ENCODE measurements around the gene TIAM2.
"Not testable (repeated sequence)": the region's sequence is repeated elsewhere in the genome, so short reads cannot be mapped to it uniquely, and the experiment has no call there.

The TIAM2 gene

DNA sequence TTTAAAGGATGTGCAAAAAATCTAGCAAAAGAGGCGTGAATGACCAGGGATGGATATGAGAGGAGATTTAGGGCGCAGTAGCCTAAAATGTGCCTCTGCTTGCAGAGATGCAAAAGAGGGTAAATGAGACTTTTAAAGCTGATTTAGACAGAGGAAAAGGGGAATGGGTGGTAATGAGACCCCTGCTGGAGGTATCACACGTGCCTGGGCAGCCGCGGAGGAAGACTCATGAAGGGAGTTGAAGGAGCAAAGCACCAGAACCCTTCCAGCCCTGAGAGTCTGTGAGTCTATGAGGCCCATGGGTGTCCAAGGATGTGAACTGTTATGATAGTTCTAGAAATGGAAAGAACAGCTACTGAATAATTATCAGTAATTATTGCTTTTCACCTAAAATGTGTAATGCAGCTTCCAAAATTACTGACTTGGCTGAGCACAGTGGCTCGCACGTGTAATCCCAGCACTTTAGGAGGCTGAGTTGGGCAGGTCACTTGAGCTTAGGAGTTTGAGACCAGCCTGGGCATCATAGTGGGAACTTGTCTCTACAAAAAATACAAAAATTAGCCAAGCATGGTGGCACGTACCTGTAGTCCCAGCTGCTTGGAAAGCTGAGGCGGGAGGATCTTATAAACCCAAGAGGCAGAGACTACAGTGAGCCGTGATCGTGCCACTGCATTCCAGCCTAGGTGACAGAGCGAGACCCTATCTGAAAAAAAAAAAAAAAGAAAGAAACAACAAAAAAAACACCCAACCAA is 38.2 kb upstream of the TIAM2 start:
- CTCF ChIA-PET: interaction anchor here (0.7 kb wide), 1 partner anchor 572 kb away, joined by 3 read pairs; no protein-coding TSS in a partner anchor

DNA sequence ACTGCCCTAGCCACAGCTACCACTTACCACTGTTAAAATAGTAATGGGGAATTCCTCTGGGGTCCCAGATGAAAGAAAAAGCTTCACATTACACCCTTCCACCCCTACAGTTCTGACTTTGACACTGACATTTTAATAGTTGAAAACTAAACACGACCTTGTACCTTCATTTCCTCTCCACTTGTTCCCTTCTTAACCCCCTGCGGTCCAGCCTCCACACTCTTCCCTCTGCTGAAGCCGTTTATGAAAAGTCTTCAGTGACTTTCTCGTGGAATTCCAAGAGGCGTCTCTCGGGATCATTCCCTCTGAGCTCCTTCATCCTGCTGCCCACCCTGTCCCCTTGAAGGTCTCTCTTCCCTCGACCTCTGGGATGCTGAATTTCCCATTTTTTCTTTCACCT is 36.6 kb upstream of the TIAM2 start:
- no peak overlapping the region for H3K4me3 ChIP-seq (ENCODE audit: low read depth, low read length)
- TF ChIP-seq, protein P1, sequence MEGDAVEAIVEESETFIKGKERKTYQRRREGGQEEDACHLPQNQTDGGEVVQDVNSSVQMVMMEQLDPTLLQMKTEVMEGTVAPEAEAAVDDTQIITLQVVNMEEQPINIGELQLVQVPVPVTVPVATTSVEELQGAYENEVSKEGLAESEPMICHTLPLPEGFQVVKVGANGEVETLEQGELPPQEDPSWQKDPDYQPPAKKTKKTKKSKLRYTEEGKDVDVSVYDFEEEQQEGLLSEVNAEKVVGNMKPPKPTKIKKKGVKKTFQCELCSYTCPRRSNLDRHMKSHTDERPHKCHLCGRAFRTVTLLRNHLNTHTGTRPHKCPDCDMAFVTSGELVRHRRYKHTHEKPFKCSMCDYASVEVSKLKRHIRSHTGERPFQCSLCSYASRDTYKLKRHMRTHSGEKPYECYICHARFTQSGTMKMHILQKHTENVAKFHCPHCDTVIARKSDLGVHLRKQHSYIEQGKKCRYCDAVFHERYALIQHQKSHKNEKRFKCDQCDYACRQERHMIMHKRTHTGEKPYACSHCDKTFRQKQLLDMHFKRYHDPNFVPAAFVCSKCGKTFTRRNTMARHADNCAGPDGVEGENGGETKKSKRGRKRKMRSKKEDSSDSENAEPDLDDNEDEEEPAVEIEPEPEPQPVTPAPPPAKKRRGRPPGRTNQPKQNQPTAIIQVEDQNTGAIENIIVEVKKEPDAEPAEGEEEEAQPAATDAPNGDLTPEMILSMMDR (IDR thresholded peaks at IDR 0.05; ENCODE audit: insufficient read depth, low read length, missing control alignments): no peak
- ChIA-PET CTCF (interaction anchor here (0.9 kb wide), 1 partner anchor 20 kb away, joined by 3 read pairs; no protein-coding TSS in a partner anchor), POLR2A (no interaction called here)
- no peak for DNase-seq (ENCODE audit: low read depth, low spot score)

More for the DNA sequence above, 38.2 kb upstream of the TIAM2 start:
- no peak overlapping the region for H3K4me3 ChIP-seq (ENCODE audit: low read depth, low read length)
- DNase-seq (ENCODE audit: low read depth, low spot score): no peak
- TF ChIP-seq, protein P1 (IDR thresholded peaks at IDR 0.05; ENCODE audit: insufficient read depth, low read length, missing control alignments): no peak
- POLR2A ChIA-PET: no interaction called here

- TF ChIP-seq, protein P1 (IDR thresholded peaks at IDR 0.05; ENCODE audit: insufficient read depth, low read length, missing control alignments): no peak
- ChIA-PET POLR2A (no interaction called here), CTCF (no interaction called here)
- DNase-seq (ENCODE audit: low read depth, low spot score): no peak
- no peak overlapping the region for H3K4me3 ChIP-seq (ENCODE audit: low read depth, low read length)
Observed at GRCh38 chr6:154960299-154960843, 34.7 kb upstream of the TIAM2 start.

DNA sequence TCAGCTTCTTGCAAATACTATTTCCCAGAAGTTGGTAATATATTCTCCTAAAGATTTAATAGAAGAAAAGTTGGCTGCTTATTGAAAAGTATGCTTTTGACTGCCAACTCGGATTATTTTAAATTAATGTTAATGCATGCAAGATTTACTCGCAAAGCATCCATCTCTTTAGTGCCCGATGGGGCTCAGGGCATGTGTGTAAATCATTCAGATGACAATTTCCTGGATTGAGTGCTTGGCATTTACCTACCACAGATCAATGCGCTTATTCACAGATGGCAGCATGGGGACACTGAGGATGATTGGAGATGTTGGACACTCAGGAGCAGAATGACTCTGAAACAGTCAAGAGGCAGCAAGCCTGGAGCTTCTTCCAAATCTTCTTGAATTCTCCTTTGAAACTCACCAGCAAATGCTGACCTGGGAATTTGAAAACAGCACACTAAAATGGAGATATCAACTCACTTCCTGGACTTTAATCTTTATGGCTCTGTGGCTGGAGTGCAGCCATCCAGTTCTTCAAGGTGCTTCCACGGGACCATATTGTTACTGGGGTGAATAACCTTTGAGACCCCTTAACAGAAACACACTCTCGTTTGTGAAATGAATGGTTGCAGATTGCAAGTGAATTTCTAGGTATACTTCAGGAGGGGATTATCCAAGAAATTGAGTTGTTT is 34.1 kb upstream of the TIAM2 start:
- ChIA-PET CTCF (no interaction called here), POLR2A (no interaction called here)
- no peak overlapping the region for H3K4me3 ChIP-seq (ENCODE audit: low read depth, low read length)
- TF ChIP-seq, protein P1 (IDR thresholded peaks at IDR 0.05; ENCODE audit: insufficient read depth, low read length, missing control alignments): no peak
- DNase-seq (ENCODE audit: low read depth, low spot score): no peak

DNA sequence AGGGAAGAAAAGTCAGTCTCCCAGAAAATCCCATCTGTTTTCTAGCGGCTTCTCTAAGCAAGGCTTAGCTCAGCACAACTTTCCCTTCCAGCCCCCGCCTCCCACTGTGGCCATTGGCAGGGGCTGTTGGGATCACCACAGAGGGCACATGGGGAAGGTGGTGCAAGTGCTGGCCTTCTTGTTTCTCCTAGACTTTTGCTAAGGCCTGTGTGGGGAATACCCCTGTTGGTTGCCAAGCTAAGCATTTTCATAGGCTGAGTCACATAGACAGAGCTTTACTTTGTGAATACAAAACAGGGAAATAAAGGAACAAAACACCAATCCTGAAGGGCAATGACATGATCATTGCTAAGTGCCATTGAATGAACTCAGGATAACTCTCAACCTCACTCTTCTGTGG is 32.4 kb upstream of the TIAM2 start:
- POLR2A ChIA-PET: interaction anchor here (0.6 kb wide), 2 partner anchors 12 to 30 kb away, joined by 3 to 4 read pairs; no protein-coding TSS in a partner anchor

GRCh38 chr6:154966065-154966770 is 28.9 kb upstream of the TIAM2 start:
- CTCF ChIA-PET; POLR2A ChIA-PET; DNase-seq (ENCODE audit: low read depth, low spot score); H3K4me3 ChIP-seq (ENCODE audit: low read depth, low read length): not testable (repeated sequence)

More for the DNA sequence above, 32.4 kb upstream of the TIAM2 start:
- CTCF ChIA-PET: interaction anchor here (0.6 kb wide), 1 partner anchor 24 kb away, joined by 3 read pairs; no protein-coding TSS in a partner anchor
- peak; percentile 51 for DNase-seq (ENCODE audit: low read depth, low spot score)
- TF ChIP-seq, protein P1 (IDR thresholded peaks at IDR 0.05; ENCODE audit: insufficient read depth, low read length, missing control alignments): no peak
- no peak overlapping the region for H3K4me3 ChIP-seq (ENCODE audit: low read depth, low read length)

All from AG04449 (cell line).